Progenitor cell of endocrine pancreas (in vitro differentiated cells): ENCODE results near the gene FUT9. TPM values are rescaled to one million over a fixed set of nuclear protein-coding genes. Genes with fewer than 3 reads are reported as not detected.

Experiments
- DNase-seq: peaks from one replicate; pipeline ENCODE4 v3.0.0; 2021; ENCODE audit warnings: low spot score; ENCODE audit not compliant: unreplicated experiment
- H3K27ac Mint-ChIP-seq: 2 replicates; pipeline ENCODE4 v1.8.0; 2021; ENCODE audit warnings: mild to moderate bottlenecking, moderate library complexity, mixed read lengths
- H3K27me3 Mint-ChIP-seq: 2 replicates; pipeline ENCODE4 v1.8.0; 2021; ENCODE audit warnings: mixed read lengths
- H3K36me3 Mint-ChIP-seq: 2 replicates; pipeline ENCODE4 v1.8.0; 2022; ENCODE audit warnings: mixed read lengths; ENCODE audit not compliant: insufficient read depth
- H3K4me1 Mint-ChIP-seq: 2 replicates; pipeline ENCODE4 v1.8.0; 2021; ENCODE audit warnings: low read depth, mixed read lengths
- H3K4me3 Mint-ChIP-seq: 2 replicates; pipeline ENCODE4 v1.8.0; 2021; ENCODE audit warnings: low read depth, mild to moderate bottlenecking, moderate library complexity, mixed read lengths
- H3K9me3 Mint-ChIP-seq: 2 replicates; pipeline ENCODE4 v1.8.0; 2021; ENCODE audit warnings: low read depth, mixed read lengths
- CTCF ChIP-seq: fragments of 200-600 bp; sonication (generic); IDR thresholded peaks from one replicate; pipeline ENCODE4 v1.5.0; 2021; ENCODE audit warnings: antibody characterized with exemption, mild to moderate bottlenecking; ENCODE audit not compliant: unreplicated experiment
- total RNA-seq: library from RNA; stranded (reverse); gene quantifications from 2 replicates; pipeline ENCODE4 v1.2.1, GENCODE V29; 2021

The FUT9 gene
- total RNA-seq, 1 donor from 2014 or later = 1.5 TPM

DNA sequence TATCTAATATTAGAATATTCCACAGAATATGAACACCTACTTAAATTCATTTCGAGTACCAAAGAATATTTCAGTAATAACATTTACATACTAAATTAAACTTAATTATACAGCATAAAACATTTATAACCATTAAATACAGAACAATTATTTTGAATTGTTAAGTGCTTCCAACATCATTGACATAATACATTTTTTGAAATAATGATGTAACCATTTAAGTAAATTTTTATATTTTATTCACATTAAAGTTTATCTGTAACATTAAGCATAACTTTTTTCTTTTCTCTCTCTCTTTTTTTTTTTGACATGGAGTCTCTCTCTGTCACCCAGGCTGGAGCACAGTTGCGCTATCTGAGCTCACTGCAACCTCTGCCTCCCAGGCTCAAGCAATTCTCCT lies 44.5 kb downstream of the FUT9 start:
- no peak for TF ChIP-seq CTCF
- Mint-ChIP-seq H3K36me3 (no peaks in the 10 kb centered on the region), H3K27me3 (no peaks in the 10 kb centered on the region), H3K4me3 (no peak overlapping the region), H3K4me1 (no peaks in the 10 kb centered on the region), H3K27ac (no peak overlapping the region), H3K9me3 (peaks cover 3% of the 10 kb centered on the region)
- no peak for DNase-seq

DNA sequence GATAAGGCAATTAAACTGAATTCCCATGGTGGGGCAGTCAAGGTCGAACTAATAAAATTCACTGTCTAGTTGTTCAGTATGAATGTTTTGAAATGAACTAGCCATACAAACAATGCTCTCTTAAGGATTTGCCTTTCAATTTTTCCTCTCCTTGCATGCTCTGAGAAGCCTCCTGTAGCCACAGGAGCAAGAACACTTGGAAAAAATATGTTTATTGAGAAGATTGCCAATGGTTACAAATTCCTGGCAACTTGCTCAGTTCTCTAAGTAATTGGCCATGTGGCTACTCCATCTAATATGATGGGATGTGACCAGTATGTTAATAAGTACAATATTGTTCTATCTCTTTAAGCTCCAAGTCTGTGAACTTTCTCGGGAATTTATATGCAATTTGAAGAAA lies 49.4 kb downstream of the FUT9 start:
- H3K27me3 Mint-ChIP-seq = no peaks in the 10 kb centered on the region
- no peaks in the 10 kb centered on the region for H3K36me3 Mint-ChIP-seq
- no peak for TF ChIP-seq CTCF
- H3K4me3 Mint-ChIP-seq = no peak overlapping the region
- no peak overlapping the region for H3K27ac Mint-ChIP-seq
- H3K9me3 Mint-ChIP-seq = peaks cover 3% of the 10 kb centered on the region
- DNase-seq = no peak
- no peaks in the 10 kb centered on the region for H3K4me1 Mint-ChIP-seq

- Mint-ChIP-seq H3K36me3 (no peaks in the 10 kb centered on the region), H3K27ac (no peak overlapping the region), H3K4me1 (no peaks in the 10 kb centered on the region), H3K9me3 (peaks cover 3% of the 10 kb centered on the region), H3K27me3 (no peaks in the 10 kb centered on the region), H3K4me3 (no peak overlapping the region)
- no peak for TF ChIP-seq CTCF
- no peak for DNase-seq
Measured at GRCh38 chr6:96066376-96066775, 50.6 kb downstream of the FUT9 start.

- Mint-ChIP-seq H3K27me3 (no peaks in the 10 kb centered on the region), H3K36me3 (no peaks in the 10 kb centered on the region)
Measured at GRCh38 chr6:96073555-96073954, 57.8 kb downstream of the FUT9 start.

DNA sequence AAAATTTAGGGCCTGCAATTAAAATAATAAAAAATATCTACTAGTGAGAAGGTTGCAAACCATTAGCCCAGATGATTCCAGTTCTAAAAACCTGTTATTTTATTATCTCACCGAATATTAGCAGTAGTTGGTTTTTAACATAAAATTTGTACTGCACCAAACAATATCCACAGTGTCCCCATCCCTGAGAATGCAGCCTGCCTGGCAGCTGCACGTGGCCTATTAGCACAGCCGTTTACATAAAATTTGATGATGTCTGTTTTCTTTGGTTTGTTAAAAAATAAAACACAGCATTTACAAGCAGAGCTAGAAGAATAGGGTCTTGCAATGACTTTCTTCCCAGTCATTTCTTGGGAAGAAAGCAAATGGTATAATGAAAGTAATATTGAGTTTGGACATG lies 58.2 kb downstream of the FUT9 start:
- no peak for TF ChIP-seq CTCF
- no peak for DNase-seq
- Mint-ChIP-seq H3K4me1 (peaks cover 4% of the 10 kb centered on the region), H3K9me3 (no peaks in the 10 kb centered on the region), H3K4me3 (no peak overlapping the region), H3K36me3 (no peaks in the 10 kb centered on the region), H3K27me3 (no peaks in the 10 kb centered on the region), H3K27ac (no peak overlapping the region)

More at GRCh38 chr6:96073555-96073954, 57.8 kb downstream of the FUT9 start:
- no peak for TF ChIP-seq CTCF
- Mint-ChIP-seq H3K9me3 (no peaks in the 10 kb centered on the region), H3K4me1 (peaks cover 4% of the 10 kb centered on the region), H3K4me3 (no peak overlapping the region), H3K27ac (no peak overlapping the region)
- DNase-seq = no peak
